ENCODE measurements around the gene NELL1.

GRCh38 chr11:21110415-21110814 lies 441.0 kb downstream of the NELL1 start:
- no peak for TF ChIP-seq POLR2A (IDR thresholded peaks at IDR 0.05; ENCODE audit: low read depth, low read length)
- no peak for TF ChIP-seq POLR2AphosphoS5 (IDR thresholded peaks at IDR 0.05; ENCODE audit: low read depth, low read length)
- no peak for TF ChIP-seq POU2F2 (IDR thresholded peaks at IDR 0.05; ENCODE audit: low read depth, low read length)
